Uterus (tissue), 4 donors: ENCODE data around the gene TMEM95. TPM values are rescaled to one million over a fixed set of nuclear protein-coding genes. Genes with fewer than 3 reads are reported as not detected.
A peak's percentile ranks its signal among the peaks of the same experiment; 100 is the strongest.

Experiments used
- DNase-seq, 2 donors: peaks; one replicate each; pipeline ENCODE4 v3.0.0-alpha.2; 2019 to 2020
- H3K27ac ChIP-seq, 2 donors: fragments of 200-600 bp; sonication (generic); 1 replicate in 1 of 2; 2 replicates in 1 of 2; pipeline ENCODE4 v1.5.1; 2016 to 2018
- H3K27me3 ChIP-seq, 2 donors: fragments of 200-600 bp; sonication (generic); one replicate each; pipeline ENCODE4 v1.5.1; 2018 to 2019; ENCODE audit warnings: control low read depth in 1 of 2
- H3K36me3 ChIP-seq, 2 donors: fragments of 200-600 bp; sonication (generic); one replicate each; pipeline ENCODE4 v1.5.1; 2019; ENCODE audit warnings: control low read depth in 1 of 2
- H3K4me1 ChIP-seq, 2 donors: fragments of 200-600 bp; sonication (generic); one replicate each; pipeline ENCODE4 v1.5.1; 2018 to 2019; ENCODE audit warnings: control low read depth in 1 of 2
- H3K4me3 ChIP-seq, 2 donors: fragments of 200-600 bp; sonication (generic); 1 replicate in 1 of 2; 2 replicates in 1 of 2; pipeline ENCODE4 v1.5.1; 2018 to 2019; ENCODE audit warnings: mild to moderate bottlenecking in 1 of 2
- H3K9me3 ChIP-seq, 2 donors: fragments of 200-600 bp; sonication (generic); one replicate each; pipeline ENCODE4 v1.5.1; 2019; ENCODE audit warnings: control low read depth in 1 of 2
- CTCF ChIP-seq, 4 experiments: fragments of 200-600 bp in 2 of 4; fragments of 450-650 bp in 2 of 4; sonication (generic) in 2 of 4; IDR thresholded peaks; one replicate each; pipeline ENCODE4 v1.5.1; 2016 to 2019; ENCODE audit warnings: antibody characterized with exemption in 4 of 4, mild to moderate bottlenecking in 2 of 4, moderate library complexity in 1 of 4
- POLR2A ChIP-seq, 2 donors: fragments of 450-650 bp; IDR thresholded peaks; one replicate each; pipeline ENCODE4 v1.6.1; 2016; ENCODE audit warnings: antibody characterized with exemption in 2 of 2, mild to moderate bottlenecking in 1 of 2, moderate library complexity in 1 of 2
- intact Hi-C: fragments of 100-400 bp; cut with DNase I; formaldehyde crosslinking; loops from one replicate; pipeline ENCODE4 v1.15.1; 2023; ENCODE audit warnings: low total_unique reads
- total RNA-seq, 4 donors: library from RNA; depleted of rRNA in 3 of 4; stranded (reverse); fragments of >200 nt in 3 of 4; gene quantifications; one replicate each; pipeline versions ENCODE4 v1.1.0 to v1.2.4, GENCODE V29; 2014 to 2023
- donor health status: DM: yes; HTN: yes; CAD: no.

The TMEM95 gene
- total RNA-seq, 4 donors from 2014 or later, result not detected

- no peaks in the 10 kb centered on the region for H3K9me3 ChIP-seq
- peaks cover 0 to 10% of the 10 kb centered on the region in 2 donors for H3K4me1 ChIP-seq
- TF ChIP-seq POLR2A (IDR thresholded peaks at IDR 0.05) (no peak), CTCF (IDR thresholded peaks at IDR 0.05) (no peak)
- no peaks in the 10 kb centered on the region for H3K27me3 ChIP-seq
- H3K27ac ChIP-seq, result no peak overlapping the region
- no peaks in the 10 kb centered on the region for H3K36me3 ChIP-seq
- H3K4me3 ChIP-seq, result no peak overlapping the region
- intact Hi-C loops, result no loop called here
- no peak for DNase-seq
These were observed 35.3 kb downstream of the TMEM95 start for GRCh38 chr17:7389924-7390910.

- TF ChIP-seq POLR2A (IDR thresholded peaks at IDR 0.05) (no peak), CTCF (IDR thresholded peaks at IDR 0.05) (no peak)
- no peaks in the 10 kb centered on the region for H3K36me3 ChIP-seq
These were observed 36.4 kb downstream of the TMEM95 start for GRCh38 chr17:7391307-7391706.

GRCh38 chr17:7392696-7393612 lies 38.0 kb downstream of the TMEM95 start:
- intact Hi-C loops, result no loop called here
- DNase-seq, result no peak
- Histone ChIP-seq H3K9me3 (no peaks in the 10 kb centered on the region), H3K4me3 (peak overlapping the region; percentile 67 to 89), H3K4me1 (peaks cover 0 to 10% of the 10 kb centered on the region in 2 donors), H3K27ac (peak overlapping the region; percentile 79 to 93), H3K36me3 (no peaks in the 10 kb centered on the region), H3K27me3 (no peaks in the 10 kb centered on the region)
- no peak for TF ChIP-seq POLR2A (IDR thresholded peaks at IDR 0.05)
- no peak for TF ChIP-seq CTCF (IDR thresholded peaks at IDR 0.05)

More at GRCh38 chr17:7391307-7391706, 36.4 kb downstream of the TMEM95 start:
- H3K27ac ChIP-seq, result no peak overlapping the region
- no peak for DNase-seq
- H3K9me3 ChIP-seq, result no peaks in the 10 kb centered on the region
- intact Hi-C loops, result no loop called here
- H3K4me1 ChIP-seq, result peaks cover 0 to 10% of the 10 kb centered on the region in 2 donors
- H3K4me3 ChIP-seq, result no peak overlapping the region
- no peaks in the 10 kb centered on the region for H3K27me3 ChIP-seq

- no peaks in the 10 kb centered on the region for H3K9me3 ChIP-seq
- peak overlapping the region; percentile 67 to 89 for H3K4me3 ChIP-seq
- peak overlapping the region; percentile 79 to 93 for H3K27ac ChIP-seq
- H3K4me1 ChIP-seq, result peaks cover 0 to 10% of the 10 kb centered on the region in 2 donors
- no peak for TF ChIP-seq POLR2A (IDR thresholded peaks at IDR 0.05)
- no peak for TF ChIP-seq CTCF (IDR thresholded peaks at IDR 0.05)
- no peaks in the 10 kb centered on the region for H3K27me3 ChIP-seq
- H3K36me3 ChIP-seq, result no peaks in the 10 kb centered on the region
- DNase-seq, result peak in 1 of 2 donors; percentile 31
- intact Hi-C loops, result no loop called here
These were observed 38.9 kb downstream of the TMEM95 start for GRCh38 chr17:7393613-7394451.
